ENCODE results near the gene COL4A5.
"Not testable (repeated sequence)": the region's sequence is repeated elsewhere in the genome, so short reads cannot be mapped to it uniquely, and the experiment has no call there.

COL4A5 gene

GRCh38 chrX:108439426-108439942 lies at the start of gene COL4A5:
Gene COL4A5, plus strand, starts transcription at chrX:108439838. Its CDS starts 288 bp downstream, at chrX:108440126.
- Histone ChIP-seq H3K4me1 (ENCODE audit: control insufficient read depth, low read length) (no peaks in the 10 kb centered on the region), H3K4me2 (ENCODE audit: low read length) (no peak within 1 kb of the TSS), H4K20me1 (ENCODE audit: control insufficient read depth, insufficient read depth, low read depth, low read length) (no peaks in the 10 kb centered on the region), H3K27ac (ENCODE audit: low read depth, low read length) (no peak within 1 kb of the TSS), H3K9me3 (ENCODE audit: control insufficient read depth, insufficient read depth, low read length) (no peaks in the 10 kb centered on the region), H3K4me3 (ENCODE audit: low read length) (no peak within 1 kb of the TSS), H3K27me3 (ENCODE audit: control insufficient read depth, low read length) (no peaks in the 10 kb centered on the region), H3K36me3 (ENCODE audit: control insufficient read depth, low read length) (no peaks in the 10 kb centered on the region), H3F3A (ENCODE audit: control insufficient read depth, insufficient read depth) (no peaks in the 10 kb centered on the region), H3K79me2 (ENCODE audit: control insufficient read depth, low read length) (no peaks in the 10 kb centered on the region), H3K9me2 (replicated peaks; ENCODE audit: control insufficient read depth, low read length) (no peaks in the 10 kb centered on the region)
- TF ChIP-seq CTCF (IDR thresholded peaks at IDR 0.05; ENCODE audit: low read depth, low read length, poor library complexity, severe bottlenecking) = no peak
- no peak for TF ChIP-seq EZH2phosphoT487 (IDR thresholded peaks at IDR 0.05; ENCODE audit: borderline replicate concordance, low read length)

DNA sequence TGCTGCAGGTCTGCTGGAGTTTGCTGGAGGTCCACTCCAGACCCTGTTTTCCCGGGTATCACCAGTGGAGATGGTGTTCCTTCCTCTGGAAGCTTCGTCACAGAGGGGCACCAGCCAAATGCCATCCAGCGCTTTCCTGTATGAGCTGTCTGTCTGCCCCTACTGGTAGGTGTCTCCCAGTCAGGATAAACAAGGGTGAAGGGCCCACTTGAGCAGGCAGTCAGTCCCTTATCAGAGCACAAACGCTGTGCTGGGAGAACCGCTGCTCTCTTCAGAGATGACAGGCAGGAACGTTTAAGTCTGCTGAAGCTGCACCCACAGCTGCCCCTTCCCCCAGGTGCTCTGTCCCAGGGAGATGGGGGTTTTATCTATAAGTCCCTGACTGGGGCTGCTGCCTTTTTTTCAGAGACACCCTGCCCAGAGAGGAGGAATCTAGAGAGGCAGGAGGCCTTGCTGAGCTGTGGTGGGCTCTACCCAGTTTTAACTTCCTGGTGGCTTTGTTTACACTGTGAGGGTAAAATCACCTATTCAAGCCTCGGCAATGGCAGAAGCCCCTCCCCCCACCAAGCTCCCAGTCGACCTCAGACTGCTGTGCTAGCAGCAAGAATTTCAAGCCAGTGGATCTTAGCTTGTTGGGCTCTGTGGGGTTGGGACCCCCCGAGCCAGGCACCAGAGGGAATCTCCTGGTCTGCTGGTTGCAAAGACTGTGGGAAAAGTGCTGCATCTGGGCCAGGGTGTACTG lies 48.5 kb upstream of the COL4A5 start:
- not testable (repeated sequence) for H3K4me2 ChIP-seq (ENCODE audit: low read length); H3K27me3 ChIP-seq (ENCODE audit: control insufficient read depth, low read length); H3K4me1 ChIP-seq (ENCODE audit: control insufficient read depth, low read length); H3K36me3 ChIP-seq (ENCODE audit: control insufficient read depth, low read length); H3K9me3 ChIP-seq (ENCODE audit: control insufficient read depth, insufficient read depth, low read length); H3K27ac ChIP-seq (ENCODE audit: low read depth, low read length); H3K4me3 ChIP-seq (ENCODE audit: low read length); H3K9me2 ChIP-seq (replicated peaks; ENCODE audit: control insufficient read depth, low read length); H3K79me2 ChIP-seq (ENCODE audit: control insufficient read depth, low read length); H3F3A ChIP-seq (ENCODE audit: control insufficient read depth, insufficient read depth); H4K20me1 ChIP-seq (ENCODE audit: control insufficient read depth, insufficient read depth, low read depth, low read length)

DNA sequence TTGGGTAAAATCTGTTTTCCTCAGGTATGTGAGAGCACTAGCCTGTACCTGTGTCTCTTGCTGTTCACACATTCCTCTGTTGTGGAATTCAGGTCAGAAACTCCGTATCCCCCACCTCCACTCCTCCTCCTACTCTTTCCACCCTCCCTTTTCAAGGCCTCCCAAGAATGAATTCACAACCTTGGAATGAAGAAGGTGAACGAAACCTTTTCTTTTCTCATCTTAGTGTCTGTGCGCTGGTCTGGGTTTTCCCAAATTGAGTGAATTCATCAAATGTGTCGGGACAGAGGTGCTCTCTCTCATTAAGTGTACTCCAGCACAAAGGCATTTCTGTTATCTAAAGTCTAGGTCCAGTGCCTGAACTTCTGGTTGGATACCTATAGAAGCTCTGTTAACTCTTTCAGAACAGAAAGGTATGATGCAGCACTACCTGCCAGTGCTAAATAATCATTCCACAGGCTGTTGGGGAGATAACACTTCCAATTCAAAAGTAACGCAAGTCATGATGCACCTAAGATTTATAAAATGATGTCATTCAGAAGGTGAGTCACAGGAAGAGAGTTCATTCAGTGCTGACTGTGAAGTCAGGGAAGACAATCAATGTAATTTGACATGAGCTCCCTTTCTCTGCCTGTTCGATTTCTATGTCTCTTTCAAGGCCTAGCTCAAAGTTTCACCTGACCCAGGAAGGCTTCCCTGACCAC lies 43.3 kb upstream of the COL4A5 start:
- Histone ChIP-seq H3K27ac (ENCODE audit: low read depth, low read length) (no peak overlapping the region), H3K9me3 (ENCODE audit: control insufficient read depth, insufficient read depth, low read length) (no peaks in the 10 kb centered on the region), H4K20me1 (ENCODE audit: control insufficient read depth, insufficient read depth, low read depth, low read length) (no peaks in the 10 kb centered on the region), H3K79me2 (ENCODE audit: control insufficient read depth, low read length) (no peaks in the 10 kb centered on the region), H3K4me3 (ENCODE audit: low read length) (no peak overlapping the region), H3F3A (ENCODE audit: control insufficient read depth, insufficient read depth) (no peaks in the 10 kb centered on the region), H3K4me1 (ENCODE audit: control insufficient read depth, low read length) (no peaks in the 10 kb centered on the region), H3K9me2 (replicated peaks; ENCODE audit: control insufficient read depth, low read length) (no peaks in the 10 kb centered on the region), H3K27me3 (ENCODE audit: control insufficient read depth, low read length) (no peaks in the 10 kb centered on the region), H3K36me3 (ENCODE audit: control insufficient read depth, low read length) (no peaks in the 10 kb centered on the region), H3K4me2 (ENCODE audit: low read length) (no peak overlapping the region)
- TF ChIP-seq CTCF (IDR thresholded peaks at IDR 0.05; ENCODE audit: low read depth, low read length, poor library complexity, severe bottlenecking) (no peak), EZH2phosphoT487 (IDR thresholded peaks at IDR 0.05; ENCODE audit: borderline replicate concordance, low read length) (no peak)

GRCh38 chrX:108396986-108397385 lies 42.7 kb upstream of the COL4A5 start:
- Histone ChIP-seq H3K27me3 (ENCODE audit: control insufficient read depth, low read length) (no peaks in the 10 kb centered on the region), H3K9me3 (ENCODE audit: control insufficient read depth, insufficient read depth, low read length) (no peaks in the 10 kb centered on the region), H3F3A (ENCODE audit: control insufficient read depth, insufficient read depth) (no peaks in the 10 kb centered on the region), H3K27ac (ENCODE audit: low read depth, low read length) (no peak overlapping the region), H3K79me2 (ENCODE audit: control insufficient read depth, low read length) (no peaks in the 10 kb centered on the region), H3K9me2 (replicated peaks; ENCODE audit: control insufficient read depth, low read length) (no peaks in the 10 kb centered on the region), H4K20me1 (ENCODE audit: control insufficient read depth, insufficient read depth, low read depth, low read length) (no peaks in the 10 kb centered on the region), H3K36me3 (ENCODE audit: control insufficient read depth, low read length) (no peaks in the 10 kb centered on the region), H3K4me2 (ENCODE audit: low read length) (no peak overlapping the region), H3K4me1 (ENCODE audit: control insufficient read depth, low read length) (no peaks in the 10 kb centered on the region), H3K4me3 (ENCODE audit: low read length) (no peak overlapping the region)
- no peak for TF ChIP-seq CTCF (IDR thresholded peaks at IDR 0.05; ENCODE audit: low read depth, low read length, poor library complexity, severe bottlenecking)

Measured in DOHH2 (cell line).